DOHH2 (cell line): Measurements from ENCODE around the gene DLGAP1.

ENCODE experiments used
- H3F3A ChIP-seq: fragments of 200-600 bp; sonication (generic), shearing (Covaris generic); 2 replicates; pipeline ENCODE4 v1.6.0; 2016; ENCODE audit warnings: antibody characterized with exemption, mild to moderate bottlenecking; ENCODE audit not compliant: control insufficient read depth, insufficient read depth
- H3K27ac ChIP-seq: fragments of 200-600 bp; sonication (generic); 2 replicates; pipeline ENCODE4 v1.5.1; 2014; ENCODE audit warnings: low read depth, mild to moderate bottlenecking, low read length, moderate library complexity
- H3K27me3 ChIP-seq: fragments of 200-600 bp; sonication (generic); 2 replicates; pipeline ENCODE4 v1.6.1; 2014; ENCODE audit warnings: mild to moderate bottlenecking, low read length, mixed read lengths; ENCODE audit not compliant: control insufficient read depth
- H3K36me3 ChIP-seq: fragments of 200-600 bp; sonication (generic); 2 replicates; pipeline ENCODE4 v1.6.1; 2014; ENCODE audit warnings: mild to moderate bottlenecking, low read length, moderate library complexity, mixed read lengths; ENCODE audit not compliant: control insufficient read depth
- H3K4me1 ChIP-seq: fragments of 200-600 bp; sonication (generic); 2 replicates; pipeline ENCODE4 v1.6.1; 2014; ENCODE audit warnings: mild to moderate bottlenecking, low read length, mixed read lengths; ENCODE audit not compliant: control insufficient read depth
- H3K4me2 ChIP-seq: fragments of 200-600 bp; sonication (generic); 2 replicates; pipeline ENCODE4 v1.6.0; 2014; ENCODE audit warnings: mild to moderate bottlenecking, low read length, moderate library complexity
- H3K4me3 ChIP-seq: fragments of 200-600 bp; sonication (generic); 2 replicates; pipeline ENCODE4 v1.5.1; 2014; ENCODE audit warnings: mild to moderate bottlenecking, low read length, mixed read lengths
- H3K79me2 ChIP-seq: fragments of 200-600 bp; sonication (generic); 2 replicates; pipeline ENCODE4 v1.6.1; 2014; ENCODE audit warnings: mild to moderate bottlenecking, low read length, mixed read lengths; ENCODE audit not compliant: control insufficient read depth
- H3K9me2 ChIP-seq: fragments of 200-600 bp; sonication (generic); replicated peaks from 2 replicates; pipeline ENCODE4 v1.6.1; 2014; ENCODE audit warnings: mild to moderate bottlenecking, low read length, mixed read lengths; ENCODE audit not compliant: control insufficient read depth
- H3K9me3 ChIP-seq: fragments of 200-600 bp; sonication (generic); 2 replicates; pipeline ENCODE4 v1.6.1; 2014; ENCODE audit warnings: antibody characterized with exemption, low read length, mixed read lengths; ENCODE audit not compliant: control insufficient read depth, insufficient read depth
- H4K20me1 ChIP-seq: fragments of 200-600 bp; sonication (generic); 2 replicates; pipeline ENCODE4 v1.6.0; 2014; ENCODE audit warnings: low read depth, mild to moderate bottlenecking, antibody characterized with exemption, low read length, moderate library complexity; ENCODE audit not compliant: control insufficient read depth, insufficient read depth
- CTCF ChIP-seq: fragments of 200-600 bp; sonication (generic); IDR thresholded peaks from one replicate; pipeline ENCODE4 v1.5.1; 2014; ENCODE audit warnings: antibody characterized with exemption, mild to moderate bottlenecking, low read depth, low read length; ENCODE audit not compliant: poor library complexity, severe bottlenecking
- EZH2phosphoT487 ChIP-seq: fragments of 200-600 bp; sonication (generic); IDR thresholded peaks from 2 replicates; pipeline ENCODE4 v1.6.1; 2017; ENCODE audit warnings: borderline replicate concordance, mild to moderate bottlenecking, antibody characterized with exemption, low read length, moderate library complexity, mixed read lengths

DLGAP1 gene

GRCh38 chr18:4232656-4233055 lies 222.5 kb downstream of the DLGAP1 start:
- H3K4me3 ChIP-seq: no peak overlapping the region
- no peaks in the 10 kb centered on the region for H3K9me3 ChIP-seq
- no peaks in the 10 kb centered on the region for H3K4me1 ChIP-seq
- H4K20me1 ChIP-seq: no peaks in the 10 kb centered on the region
- no peaks in the 10 kb centered on the region for H3K27me3 ChIP-seq
- H3K4me2 ChIP-seq: no peak overlapping the region
- no peaks in the 10 kb centered on the region for H3K9me2 ChIP-seq
- H3F3A ChIP-seq: no peaks in the 10 kb centered on the region
- no peaks in the 10 kb centered on the region for H3K36me3 ChIP-seq
- H3K27ac ChIP-seq: no peak overlapping the region
- TF ChIP-seq EZH2phosphoT487: no peak
- no peak for TF ChIP-seq CTCF
- no peaks in the 10 kb centered on the region for H3K79me2 ChIP-seq

GRCh38 chr18:4231260-4231659 lies 223.8 kb downstream of the DLGAP1 start:
- H3K4me2 ChIP-seq: no peak overlapping the region
- TF ChIP-seq EZH2phosphoT487 (no peak), CTCF (no peak)
- H3F3A ChIP-seq: no peaks in the 10 kb centered on the region
- no peaks in the 10 kb centered on the region for H3K9me3 ChIP-seq
- H3K9me2 ChIP-seq: no peaks in the 10 kb centered on the region
- H3K79me2 ChIP-seq: no peaks in the 10 kb centered on the region
- H3K4me3 ChIP-seq: no peak overlapping the region
- H3K36me3 ChIP-seq: no peaks in the 10 kb centered on the region
- no peak overlapping the region for H3K27ac ChIP-seq
- no peaks in the 10 kb centered on the region for H4K20me1 ChIP-seq
- no peaks in the 10 kb centered on the region for H3K27me3 ChIP-seq
- H3K4me1 ChIP-seq: no peaks in the 10 kb centered on the region

GRCh38 chr18:4230450-4231168 lies 224.5 kb downstream of the DLGAP1 start:
- no peak overlapping the region for H3K4me3 ChIP-seq
- no peaks in the 10 kb centered on the region for H3K9me3 ChIP-seq
- no peak overlapping the region for H3K27ac ChIP-seq
- no peaks in the 10 kb centered on the region for H3K27me3 ChIP-seq
- no peaks in the 10 kb centered on the region for H4K20me1 ChIP-seq
- no peaks in the 10 kb centered on the region for H3F3A ChIP-seq
- no peaks in the 10 kb centered on the region for H3K36me3 ChIP-seq
- TF ChIP-seq EZH2phosphoT487 (no peak), CTCF (no peak)
- no peaks in the 10 kb centered on the region for H3K79me2 ChIP-seq
- no peaks in the 10 kb centered on the region for H3K4me1 ChIP-seq
- no peak overlapping the region for H3K4me2 ChIP-seq
- H3K9me2 ChIP-seq: no peaks in the 10 kb centered on the region
